ENCODE results near the gene TNNC1. TPM values are rescaled to one million over a fixed set of nuclear protein-coding genes. Genes with fewer than 3 reads are reported as not detected.

TNNC1 gene
- total and polyA plus RNA-seq, 2 of the 13 experiments (the other 11 are each of a cell fraction or from before 2014, with no cell fraction given) = 11.8 to 36.4 TPM

- TF ChIP-seq HMGXB4 (CRISPR knock-in tag; IDR thresholded peaks at IDR 0.05; ENCODE audit: borderline replicate concordance in 1 of 2, low read depth in 1 of 2) (peak in 1 of 2 experiments; percentile 81; a peak in 1 of 4 replicates), MLXIP (CRISPR knock-in tag; IDR thresholded peaks at IDR 0.05; ENCODE audit: borderline replicate concordance) (no peak), ASH2L (IDR thresholded peaks at IDR 0.05; ENCODE audit: insufficient read length, low read depth, low read length) (peak; percentile 71), ZNF317 (CRISPR knock-in tag; IDR thresholded peaks at IDR 0.05) (peak; percentile 46; the same call in 1 of the 2 replicates), FOXP4 (CRISPR knock-in tag; IDR thresholded peaks at IDR 0.05) (peak; percentile 92), XRCC5 (optimal IDR thresholded peaks at IDR 0.05; ENCODE audit: low read length) (peak; percentile 69), TOE1 (CRISPR knock-in tag; IDR thresholded peaks at IDR 0.05) (no peak), SP5 (CRISPR knock-in tag; IDR thresholded peaks at IDR 0.05; ENCODE audit: borderline replicate concordance, low read depth) (peak; percentile 45; the same call in 1 of the 2 replicates), ZNF614 (CRISPR knock-in tag; IDR thresholded peaks at IDR 0.05; ENCODE audit: borderline replicate concordance) (0 out of 2 replicates have a peak, but pooled peaks have one; percentile 75), CTCF (CRISPR knock-in tag; IDR thresholded peaks at IDR 0.05) (no peak), HNF4G (IDR thresholded peaks at IDR 0.05; ENCODE audit: borderline replicate concordance, low read depth, low read length) (peak; percentile 77), HNF4G (CRISPR knock-in tag; IDR thresholded peaks at IDR 0.05; ENCODE audit: borderline replicate concordance, low read depth) (peak; percentile 91), HNF1B (CRISPR knock-in tag; IDR thresholded peaks at IDR 0.05) (peak; percentile 93)
Measured at GRCh38 chr3:52429779-52430415, 23.9 kb downstream of the TNNC1 start (continued).

All from HepG2 (cell line).